LNCaP clone FGC (cell line): ENCODE data around the gene PITPNC1.
"Not testable (repeated sequence)": the region's sequence is repeated elsewhere in the genome, so short reads cannot be mapped to it uniquely, and the experiment has no call there.

Experiments
- DNase-seq: peaks from one replicate; pipeline ENCODE4 v3.0.0-alpha.2; 2011; ENCODE audit warnings: low read depth
- H3K4me3 ChIP-seq: 2 replicates; pipeline ENCODE4 v1.5.1; 2011; ENCODE audit warnings: mild to moderate bottlenecking, low read depth, low read length, control low read depth
- TF ChIP-seq, protein P1 (sequence below): IDR thresholded peaks from 2 replicates; pipeline ENCODE4 v1.5.1; 2012; ENCODE audit warnings: mild to moderate bottlenecking; ENCODE audit not compliant: control insufficient read depth, insufficient read depth; ENCODE audit errors: extremely low read depth

Gene PITPNC1

DNA sequence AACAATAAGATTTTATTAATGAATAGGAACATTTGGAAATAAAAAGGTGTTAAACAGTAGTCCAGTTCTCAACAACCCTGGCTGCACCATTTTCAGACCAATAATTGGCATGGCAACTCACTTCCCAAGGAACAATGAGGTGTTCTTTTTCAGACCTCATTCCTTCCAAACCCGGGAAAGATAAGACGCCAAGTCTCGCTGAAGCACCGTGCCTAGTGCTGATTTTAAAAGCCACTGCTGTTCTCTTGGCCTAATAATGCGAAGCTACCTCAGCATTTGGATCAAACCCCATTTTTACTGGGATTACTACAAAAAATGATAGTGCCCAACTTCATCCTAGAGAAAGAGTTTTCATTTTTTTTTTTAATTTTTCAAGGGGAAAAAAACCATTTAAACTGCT, 265.4 kb downstream of the PITPNC1 start:
- DNase-seq = no peak
- TF ChIP-seq, protein P1, sequence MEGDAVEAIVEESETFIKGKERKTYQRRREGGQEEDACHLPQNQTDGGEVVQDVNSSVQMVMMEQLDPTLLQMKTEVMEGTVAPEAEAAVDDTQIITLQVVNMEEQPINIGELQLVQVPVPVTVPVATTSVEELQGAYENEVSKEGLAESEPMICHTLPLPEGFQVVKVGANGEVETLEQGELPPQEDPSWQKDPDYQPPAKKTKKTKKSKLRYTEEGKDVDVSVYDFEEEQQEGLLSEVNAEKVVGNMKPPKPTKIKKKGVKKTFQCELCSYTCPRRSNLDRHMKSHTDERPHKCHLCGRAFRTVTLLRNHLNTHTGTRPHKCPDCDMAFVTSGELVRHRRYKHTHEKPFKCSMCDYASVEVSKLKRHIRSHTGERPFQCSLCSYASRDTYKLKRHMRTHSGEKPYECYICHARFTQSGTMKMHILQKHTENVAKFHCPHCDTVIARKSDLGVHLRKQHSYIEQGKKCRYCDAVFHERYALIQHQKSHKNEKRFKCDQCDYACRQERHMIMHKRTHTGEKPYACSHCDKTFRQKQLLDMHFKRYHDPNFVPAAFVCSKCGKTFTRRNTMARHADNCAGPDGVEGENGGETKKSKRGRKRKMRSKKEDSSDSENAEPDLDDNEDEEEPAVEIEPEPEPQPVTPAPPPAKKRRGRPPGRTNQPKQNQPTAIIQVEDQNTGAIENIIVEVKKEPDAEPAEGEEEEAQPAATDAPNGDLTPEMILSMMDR = no peak

DNA sequence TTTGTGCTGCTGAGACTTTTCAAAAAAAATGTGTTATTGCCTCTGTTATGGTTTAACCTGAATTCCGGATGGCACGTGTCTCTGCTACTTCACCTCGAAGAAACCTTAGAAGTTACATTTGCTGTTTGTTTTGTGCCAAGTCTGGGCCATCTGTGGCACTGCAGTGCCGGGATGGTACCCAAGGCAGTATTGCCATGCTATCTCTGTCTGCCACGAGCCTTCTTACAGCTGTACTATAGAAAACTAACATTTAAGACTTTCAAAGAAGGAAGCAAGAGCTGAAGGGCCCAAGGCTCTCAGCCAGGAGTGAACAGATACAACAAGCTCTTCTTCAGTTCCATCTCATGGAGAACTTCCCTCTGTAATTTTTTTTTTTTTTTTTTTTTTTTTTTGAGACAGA, 267.0 kb downstream of the PITPNC1 start:
- H3K4me3 ChIP-seq = no peak overlapping the region
- DNase-seq = no peak
- TF ChIP-seq, protein P1 = no peak

More for the DNA sequence above, 265.4 kb downstream of the PITPNC1 start:
- H3K4me3 ChIP-seq = no peak overlapping the region

DNA sequence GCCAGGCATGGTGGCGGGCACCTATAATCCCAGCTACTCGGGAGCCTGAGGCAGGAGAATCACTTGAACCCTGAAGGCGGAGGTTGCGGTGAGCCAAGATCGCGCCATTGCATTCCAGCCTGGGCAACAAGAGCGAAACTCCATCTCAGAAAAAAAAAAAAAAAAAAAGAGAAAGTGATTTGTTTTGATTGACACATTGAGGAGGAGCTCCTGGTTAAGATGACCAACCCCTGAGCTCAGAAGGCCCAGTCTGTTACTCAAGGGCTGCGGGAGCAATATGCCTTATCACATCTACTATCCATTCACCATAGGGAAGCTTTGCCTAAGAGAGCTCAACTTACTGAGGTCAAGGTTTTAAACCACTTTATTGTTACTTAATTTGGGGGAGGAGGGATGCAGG, 268.1 kb downstream of the PITPNC1 start:
- H3K4me3 ChIP-seq, DNase-seq: not testable (repeated sequence)

DNA sequence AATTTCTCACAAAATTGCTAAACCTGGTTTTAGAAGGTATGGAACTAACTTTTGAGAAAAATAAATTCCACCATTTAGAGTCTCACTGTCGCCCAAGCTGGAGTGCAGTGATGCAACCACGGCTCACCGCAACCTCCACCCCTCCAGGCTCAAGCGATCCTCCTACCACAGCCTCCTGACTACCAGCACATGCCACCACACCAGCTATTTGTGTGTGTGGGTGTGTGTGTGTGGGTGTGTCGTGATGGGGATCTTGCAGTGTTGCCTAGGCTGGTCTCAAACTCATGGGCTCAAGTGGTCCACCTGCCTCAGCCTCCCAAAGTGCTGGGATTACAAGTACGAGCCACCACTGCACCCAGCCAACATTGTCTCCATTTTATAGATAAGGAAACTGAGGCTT, 269.4 kb downstream of the PITPNC1 start:
- DNase-seq = no peak
- TF ChIP-seq, protein P1 = no peak
- H3K4me3 ChIP-seq = no peak overlapping the region

DNA sequence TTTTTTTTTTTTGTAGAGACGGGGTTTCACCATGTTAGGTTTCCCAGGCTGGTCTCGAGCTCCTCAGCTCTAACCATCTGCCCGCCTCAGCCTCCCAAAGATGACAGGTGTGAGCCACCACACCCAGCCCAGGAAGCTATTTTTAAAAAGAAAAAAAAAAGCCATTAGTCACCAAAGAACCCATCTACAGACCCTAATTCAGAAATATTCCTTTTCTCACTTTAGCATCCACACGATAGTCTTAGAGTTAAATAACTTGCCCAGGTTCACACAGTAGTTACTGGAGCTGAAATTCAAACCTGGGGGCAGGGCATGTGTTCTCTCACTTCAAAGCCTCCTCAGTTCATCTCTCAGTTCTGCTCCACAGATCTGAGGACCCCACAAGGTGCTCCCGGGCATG, 270.4 kb downstream of the PITPNC1 start:
- no peak for DNase-seq
- TF ChIP-seq, protein P1 = no peak
- no peak overlapping the region for H3K4me3 ChIP-seq

DNA sequence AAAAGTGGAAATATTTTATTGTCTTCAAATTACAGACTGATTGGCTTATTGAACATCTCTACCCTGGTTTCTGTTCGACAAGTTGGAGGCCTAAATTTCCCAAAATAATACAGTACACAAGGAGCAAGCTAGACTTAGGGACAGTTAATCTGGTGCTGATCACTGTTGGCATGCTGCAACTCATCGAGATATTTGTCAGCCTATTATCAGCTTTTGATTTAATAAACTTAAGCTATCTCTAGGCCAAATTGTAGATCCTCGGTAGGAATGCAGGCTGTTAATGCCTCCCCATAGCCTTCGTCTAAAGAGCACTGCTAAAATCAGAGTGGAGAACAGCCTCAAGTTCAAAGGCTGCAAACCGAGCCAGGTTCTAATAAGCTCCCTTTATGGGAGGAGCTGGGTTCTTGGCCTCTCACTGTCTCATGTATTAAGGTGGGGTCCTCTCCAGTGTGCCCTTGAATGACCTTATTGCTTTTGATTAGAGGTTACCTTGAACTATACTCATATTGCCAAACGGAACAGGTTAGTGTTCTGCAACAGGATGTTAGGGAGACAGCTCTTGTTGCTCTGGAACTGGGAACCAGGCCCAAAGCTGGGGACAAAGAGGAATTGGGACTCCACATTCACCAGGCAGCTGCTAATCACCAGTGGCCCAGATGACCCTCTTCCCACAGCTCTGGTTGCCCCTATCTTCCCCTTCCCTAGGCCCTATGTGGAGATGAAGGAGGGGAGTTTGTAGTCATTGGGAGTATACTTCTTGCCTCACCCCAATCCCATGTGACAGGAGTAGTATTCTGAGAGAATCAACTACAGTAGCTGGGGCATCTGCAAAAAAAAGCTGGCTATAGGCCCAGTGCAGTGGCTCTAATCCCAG, 271.2 kb downstream of the PITPNC1 start:
- TF ChIP-seq, protein P1 = no peak
- H3K4me3 ChIP-seq = no peak overlapping the region
- no peak for DNase-seq

DNA sequence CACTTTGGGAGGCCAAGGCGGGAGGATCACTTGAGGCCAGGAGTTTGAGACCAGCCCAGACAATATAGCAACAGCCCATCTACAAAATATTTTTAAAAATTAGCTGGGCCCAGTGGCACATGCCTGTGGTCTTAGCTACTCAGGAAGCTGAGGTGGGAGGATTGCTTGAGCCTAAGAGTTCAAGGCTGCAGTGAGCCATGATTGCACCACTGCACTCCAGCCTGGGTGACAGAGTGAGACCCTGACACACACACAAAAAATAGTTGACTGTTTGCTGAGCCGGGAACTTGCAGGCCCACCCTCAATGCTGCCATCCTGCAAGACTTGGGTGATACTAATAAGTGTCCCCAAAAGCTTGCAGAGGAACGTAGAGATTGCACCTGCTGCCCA, 271.8 kb downstream of the PITPNC1 start:
- not testable (repeated sequence) for H3K4me3 ChIP-seq, DNase-seq

DNA sequence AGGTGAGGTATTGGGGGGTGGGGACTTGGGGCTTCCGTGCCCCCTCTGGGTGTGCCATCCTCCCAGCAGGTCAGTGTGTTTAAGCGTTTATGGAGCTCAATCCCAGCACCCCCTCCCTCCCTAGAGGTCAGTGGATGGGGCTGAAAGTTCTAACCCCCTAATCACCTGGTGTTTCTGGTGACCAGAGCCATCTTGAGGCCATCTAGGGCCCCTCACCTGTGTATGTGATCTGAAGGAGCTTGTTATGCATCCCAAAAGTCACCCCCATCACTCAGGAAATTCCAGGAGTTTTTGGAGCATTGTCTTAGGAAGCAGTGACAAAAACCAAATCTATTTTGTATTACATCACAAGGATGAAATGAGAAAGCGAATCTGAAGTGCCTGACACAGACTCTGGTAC, 272.8 kb downstream of the PITPNC1 start:
- TF ChIP-seq, protein P1 = no peak
- no peak for DNase-seq
- no peak overlapping the region for H3K4me3 ChIP-seq

DNA sequence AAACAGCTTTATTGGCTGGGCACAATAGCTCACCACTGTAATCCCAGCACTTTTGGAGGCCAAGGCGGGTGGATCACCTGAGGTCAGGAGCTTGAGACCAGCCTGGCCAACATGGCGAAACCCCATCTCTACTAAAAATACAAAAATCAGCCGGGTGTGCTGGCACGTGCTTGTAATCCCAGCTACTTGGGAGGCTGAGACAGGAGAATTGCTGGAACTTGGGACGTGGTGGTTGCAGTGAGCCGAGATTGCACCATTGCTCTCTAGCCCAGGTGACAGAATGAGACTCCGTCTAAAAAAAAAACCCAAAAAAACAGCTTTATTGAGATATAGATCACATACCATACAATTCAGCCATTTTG, 274.1 kb downstream of the PITPNC1 start:
- not testable (repeated sequence) for DNase-seq, H3K4me3 ChIP-seq
